HepG2 (cell line): ENCODE data around the gene CBLL2.

Experiments
- CTCF ChIP-seq: sonication (generic); formaldehyde crosslinking; IDR thresholded peaks from 2 replicates; pipeline ENCODE4 v1.5.0; 2020; ENCODE audit warnings: mild to moderate bottlenecking, missing genetic modification reagents, moderate library complexity
- EP300 ChIP-seq, 3 experiments: sonication (generic) in 1 of 3; formaldehyde crosslinking in 1 of 3; IDR thresholded peaks; 2 replicates each; pipeline versions ENCODE4 v1.5.1 to v1.6.1; 2011 to 2020; ENCODE audit warnings: low read depth in 2 of 3, low read length in 2 of 3, borderline replicate concordance in 1 of 3, improper control_type of control experiment in 1 of 3, mild to moderate bottlenecking in 1 of 3, missing genetic modification reagents in 1 of 3, moderate library complexity in 1 of 3
- JUN ChIP-seq: sonication (generic); formaldehyde crosslinking; IDR thresholded peaks from 2 replicates; pipeline ENCODE4 v1.4.0; 2020; ENCODE audit warnings: mild to moderate bottlenecking, missing genetic modification reagents
- REST ChIP-seq, 2 experiments: IDR thresholded peaks; 2 replicates each; pipeline ENCODE4 v1.6.1; 2011 to 2012; ENCODE audit warnings: low read length in 2 of 2, borderline replicate concordance in 1 of 2, low read depth in 1 of 2, mild to moderate bottlenecking in 1 of 2, moderate library complexity in 1 of 2

- no peak for TF ChIP-seq REST (IDR thresholded peaks at IDR 0.05; ENCODE audit: borderline replicate concordance in 1 of 2, low read depth in 1 of 2, low read length in 2 of 2)
- no peak for TF ChIP-seq EP300 (IDR thresholded peaks at IDR 0.05; ENCODE audit: low read depth in 2 of 2, low read length in 2 of 2)
- no peak for TF ChIP-seq EP300 (CRISPR knock-in tag; IDR thresholded peaks at IDR 0.05; ENCODE audit: borderline replicate concordance)
- TF ChIP-seq CTCF (CRISPR knock-in tag) = no peak
- no peak for TF ChIP-seq JUN (CRISPR knock-in tag)
These were observed at the start of gene CBLL2 for GRCh38 chrX:22272613-22273012.
